Measurements from ENCODE around the gene SLCO3A1. TPM values are rescaled to one million over a fixed set of nuclear protein-coding genes. Genes with fewer than 3 reads are reported as not detected.

Gene SLCO3A1
- total RNA-seq, 3 donors from 2014 or later: 13.4 to 23.8 (median 14.3) TPM

DNA sequence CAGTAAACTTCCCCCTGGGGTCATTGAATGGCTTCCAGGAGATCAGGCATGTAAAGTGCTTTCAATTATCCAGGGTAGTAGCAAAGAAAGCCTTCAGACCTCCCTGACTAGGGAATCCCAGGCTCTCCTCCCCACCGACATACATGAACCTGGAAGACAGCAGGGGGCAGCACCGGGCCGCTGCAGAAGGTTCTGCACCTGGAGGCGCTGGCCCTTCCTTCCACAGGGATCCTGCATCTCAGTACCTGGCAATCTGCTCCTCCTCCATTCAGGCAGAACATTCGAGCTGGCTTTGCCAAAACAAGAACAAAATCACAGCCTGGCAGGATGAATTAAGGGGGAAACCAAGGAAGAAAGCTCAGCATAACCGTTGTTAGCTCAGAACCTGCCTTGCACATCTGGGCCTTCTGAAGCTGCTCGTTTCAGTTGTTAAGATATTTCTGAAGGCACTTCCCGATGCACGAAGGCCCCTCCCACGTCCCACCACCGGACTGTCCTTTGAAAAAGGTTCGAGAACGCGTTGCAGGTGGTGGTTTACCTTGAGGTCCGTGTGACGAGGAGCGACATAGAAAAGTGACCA is 237.7 kb downstream of the SLCO3A1 start:
- Histone ChIP-seq H3K4me3 (no peak overlapping the region), H3K4me1 (ENCODE audit: low read depth) (no peaks in the 10 kb centered on the region), H3K36me3 (ENCODE audit: low read depth) (no peaks in the 10 kb centered on the region), H3K9me3 (no peaks in the 10 kb centered on the region)
- peak; percentile 72 for ATAC-seq
- intact Hi-C loops (cut with DNase I, micrococcal nuclease): no loop called here
- TF ChIP-seq, protein P1, sequence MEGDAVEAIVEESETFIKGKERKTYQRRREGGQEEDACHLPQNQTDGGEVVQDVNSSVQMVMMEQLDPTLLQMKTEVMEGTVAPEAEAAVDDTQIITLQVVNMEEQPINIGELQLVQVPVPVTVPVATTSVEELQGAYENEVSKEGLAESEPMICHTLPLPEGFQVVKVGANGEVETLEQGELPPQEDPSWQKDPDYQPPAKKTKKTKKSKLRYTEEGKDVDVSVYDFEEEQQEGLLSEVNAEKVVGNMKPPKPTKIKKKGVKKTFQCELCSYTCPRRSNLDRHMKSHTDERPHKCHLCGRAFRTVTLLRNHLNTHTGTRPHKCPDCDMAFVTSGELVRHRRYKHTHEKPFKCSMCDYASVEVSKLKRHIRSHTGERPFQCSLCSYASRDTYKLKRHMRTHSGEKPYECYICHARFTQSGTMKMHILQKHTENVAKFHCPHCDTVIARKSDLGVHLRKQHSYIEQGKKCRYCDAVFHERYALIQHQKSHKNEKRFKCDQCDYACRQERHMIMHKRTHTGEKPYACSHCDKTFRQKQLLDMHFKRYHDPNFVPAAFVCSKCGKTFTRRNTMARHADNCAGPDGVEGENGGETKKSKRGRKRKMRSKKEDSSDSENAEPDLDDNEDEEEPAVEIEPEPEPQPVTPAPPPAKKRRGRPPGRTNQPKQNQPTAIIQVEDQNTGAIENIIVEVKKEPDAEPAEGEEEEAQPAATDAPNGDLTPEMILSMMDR (IDR thresholded peaks at IDR 0.05): peak; percentile 35
- peak in 2 of 3 donors; percentile 71 to 73 for DNase-seq

DNA sequence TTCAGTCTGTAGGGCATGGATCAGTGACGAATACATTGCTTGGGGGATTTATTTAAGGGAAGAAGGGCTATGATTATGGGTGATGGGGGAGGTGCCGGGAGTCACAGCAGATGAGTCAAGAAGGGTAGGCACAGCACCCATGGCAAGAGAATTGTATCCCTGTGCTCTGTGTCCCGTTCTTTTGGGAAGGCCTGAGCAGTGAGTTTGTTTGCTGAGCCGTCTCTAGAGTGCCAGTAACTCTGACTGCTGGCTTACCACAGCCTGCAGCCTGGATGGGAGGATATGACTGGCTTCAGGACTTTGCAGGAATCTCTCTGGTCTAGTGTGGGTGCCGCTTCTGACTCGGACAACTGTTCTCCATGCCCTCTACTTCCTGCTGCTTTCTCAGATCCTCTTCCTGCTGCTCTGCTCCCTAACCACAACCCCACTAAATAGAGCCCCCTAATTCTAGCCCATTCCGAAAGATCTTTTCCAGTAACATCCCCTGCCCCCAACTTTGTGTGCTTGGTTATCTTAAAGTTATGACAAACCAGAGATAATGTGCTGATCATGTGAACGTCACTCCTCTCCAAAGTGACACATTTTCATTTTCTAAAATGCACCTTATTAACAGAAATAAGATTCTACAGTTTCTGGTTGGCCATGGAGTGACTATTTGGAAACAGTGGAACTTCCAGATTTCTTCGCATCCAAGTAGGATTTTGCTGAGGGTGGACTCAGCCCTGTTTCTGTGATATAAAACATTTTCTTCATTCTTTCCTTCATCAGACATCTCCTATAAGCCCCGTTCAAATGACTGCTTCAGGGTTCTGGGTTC is 239.0 kb downstream of the SLCO3A1 start:
- ATAC-seq (no peak), DNase-seq (no peak)

DNA sequence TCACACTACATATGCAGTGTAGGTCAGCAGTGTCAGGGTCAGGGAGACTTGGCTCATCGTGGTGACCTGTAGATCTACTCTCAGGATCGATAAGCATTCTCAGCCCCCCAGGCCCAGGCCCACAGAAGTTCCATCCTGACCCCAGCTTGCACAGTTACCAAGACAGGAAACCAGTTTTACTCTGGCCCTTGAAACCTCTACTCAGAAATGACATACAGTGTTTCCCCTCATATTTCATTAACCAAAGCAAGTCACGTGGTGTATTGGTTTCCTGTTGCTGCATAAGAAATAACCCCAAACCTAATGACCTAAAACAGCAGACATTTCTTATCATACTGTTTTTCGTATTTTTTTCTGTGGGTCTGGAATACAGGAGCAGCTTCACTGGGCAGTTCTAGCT is 242.2 kb downstream of the SLCO3A1 start:
- ATAC-seq (peak; percentile 50), DNase-seq (peak in 1 of 3 donors; percentile 17)
- intact Hi-C loops (cut with DNase I, micrococcal nuclease): loop anchor here in 1 of 2 donors (5.0 kb wide), 1 partner anchor 132 kb away; no protein-coding TSS in a partner anchor
- Histone ChIP-seq H3K36me3 (ENCODE audit: low read depth) (no peaks in the 10 kb centered on the region), H3K4me3 (no peak overlapping the region), H3K9me3 (no peaks in the 10 kb centered on the region), H3K4me1 (ENCODE audit: low read depth) (peaks cover 4% of the 10 kb centered on the region)
- TF ChIP-seq, protein P1 (IDR thresholded peaks at IDR 0.05): no peak

More for the DNA sequence above, 239.0 kb downstream of the SLCO3A1 start:
- intact Hi-C loops (cut with DNase I, micrococcal nuclease): no loop called here
- Histone ChIP-seq H3K9me3 (no peaks in the 10 kb centered on the region), H3K36me3 (ENCODE audit: low read depth) (no peaks in the 10 kb centered on the region), H3K4me3 (no peak overlapping the region), H3K4me1 (ENCODE audit: low read depth) (no peaks in the 10 kb centered on the region)
- TF ChIP-seq, protein P1 (IDR thresholded peaks at IDR 0.05): no peak

DNA sequence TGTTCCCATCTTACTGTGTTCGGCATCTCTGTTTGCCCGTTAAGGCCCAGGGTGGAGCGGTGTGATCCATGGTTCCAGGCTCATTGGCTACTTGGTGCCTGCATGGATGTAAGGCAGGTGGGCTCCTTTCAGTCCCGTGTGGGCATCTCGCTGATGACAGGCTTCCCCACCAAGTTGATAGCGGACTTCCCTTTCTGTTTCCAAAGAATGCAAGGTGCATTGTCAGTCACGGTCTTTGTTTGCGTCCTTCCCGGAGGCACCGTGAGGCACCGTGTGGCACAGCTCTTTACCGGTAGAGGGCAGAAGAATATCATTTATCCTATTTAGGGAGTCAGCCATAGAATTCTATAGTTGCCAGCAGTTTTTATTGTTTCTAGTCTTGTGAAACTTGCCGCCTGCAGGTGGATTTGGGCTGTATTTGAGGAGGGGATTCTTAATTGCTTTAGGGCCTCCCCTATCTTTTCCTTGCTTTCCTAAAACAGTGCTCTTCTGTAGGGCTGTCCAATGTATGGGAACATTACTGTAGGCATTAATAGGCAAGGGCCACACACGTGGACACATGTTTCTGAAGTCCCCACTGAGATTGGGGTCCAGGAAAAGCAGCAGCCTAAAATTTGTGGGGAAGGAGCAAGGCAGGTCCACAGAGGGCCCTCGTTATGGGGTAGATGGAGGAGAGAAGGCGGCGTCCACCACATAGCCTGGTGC is 244.1 kb downstream of the SLCO3A1 start:
- TF ChIP-seq, protein P1 (IDR thresholded peaks at IDR 0.05): peak; percentile 55
- intact Hi-C loops (cut with DNase I, micrococcal nuclease): loop anchor here in 1 of 2 donors (5.0 kb wide), 1 partner anchor 130 kb away; no protein-coding TSS in a partner anchor
- peak; percentile 86 for ATAC-seq
- DNase-seq: peak in 2 of 3 donors; percentile 54 to 71
- Histone ChIP-seq H3K4me3 (no peak overlapping the region), H3K4me1 (ENCODE audit: low read depth) (peaks cover 4% of the 10 kb centered on the region), H3K9me3 (no peaks in the 10 kb centered on the region), H3K36me3 (ENCODE audit: low read depth) (no peaks in the 10 kb centered on the region)

DNA sequence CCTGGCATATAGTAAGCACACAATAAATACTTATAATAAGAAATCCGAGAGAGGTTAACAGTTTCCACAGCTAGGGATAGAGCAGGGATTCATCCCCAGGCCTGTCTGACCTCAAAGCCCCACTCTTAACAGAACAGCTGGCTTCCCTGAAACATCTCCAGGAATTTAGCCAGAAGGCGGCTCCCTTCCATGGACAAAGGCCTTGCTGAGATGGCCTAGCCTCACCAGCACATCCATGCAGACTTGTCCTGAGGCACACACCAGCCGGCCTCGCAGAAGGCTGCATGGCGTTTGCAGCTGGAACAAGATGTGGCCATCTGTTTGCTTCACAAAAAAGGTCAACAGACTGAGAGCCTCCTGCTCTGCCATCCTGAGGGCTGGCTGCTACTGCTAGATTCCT is 245.4 kb downstream of the SLCO3A1 start:
- TF ChIP-seq, protein P1 (IDR thresholded peaks at IDR 0.05): no peak
- H3K4me1 ChIP-seq (ENCODE audit: low read depth): peaks cover 4% of the 10 kb centered on the region
- ATAC-seq (no peak), DNase-seq (peak in 1 of 3 donors; percentile 37)
- H3K36me3 ChIP-seq (ENCODE audit: low read depth): no peaks in the 10 kb centered on the region
- no peaks in the 10 kb centered on the region for H3K9me3 ChIP-seq
- no peak overlapping the region for H3K4me3 ChIP-seq
- intact Hi-C loops (cut with DNase I, micrococcal nuclease): loop anchor here in 1 of 2 donors (5.0 kb wide), 1 partner anchor 128 kb away; no protein-coding TSS in a partner anchor

Measured in mucosa of descending colon (tissue), 3 donors.